HG03064 (cell line): Measurements from ENCODE around the gene PRRT2.
"Not testable (repeated sequence)": the region's sequence is repeated elsewhere in the genome, so short reads cannot be mapped to it uniquely, and the experiment has no call there.

Source experiments
- ATAC-seq: cut with Tn5 transposase; IDR thresholded peaks from one replicate; pipeline ENCODE4 v1.9.1; 2021; ENCODE audit warnings: low read depth; ENCODE audit not compliant: unreplicated experiment

The PRRT2 gene

DNA sequence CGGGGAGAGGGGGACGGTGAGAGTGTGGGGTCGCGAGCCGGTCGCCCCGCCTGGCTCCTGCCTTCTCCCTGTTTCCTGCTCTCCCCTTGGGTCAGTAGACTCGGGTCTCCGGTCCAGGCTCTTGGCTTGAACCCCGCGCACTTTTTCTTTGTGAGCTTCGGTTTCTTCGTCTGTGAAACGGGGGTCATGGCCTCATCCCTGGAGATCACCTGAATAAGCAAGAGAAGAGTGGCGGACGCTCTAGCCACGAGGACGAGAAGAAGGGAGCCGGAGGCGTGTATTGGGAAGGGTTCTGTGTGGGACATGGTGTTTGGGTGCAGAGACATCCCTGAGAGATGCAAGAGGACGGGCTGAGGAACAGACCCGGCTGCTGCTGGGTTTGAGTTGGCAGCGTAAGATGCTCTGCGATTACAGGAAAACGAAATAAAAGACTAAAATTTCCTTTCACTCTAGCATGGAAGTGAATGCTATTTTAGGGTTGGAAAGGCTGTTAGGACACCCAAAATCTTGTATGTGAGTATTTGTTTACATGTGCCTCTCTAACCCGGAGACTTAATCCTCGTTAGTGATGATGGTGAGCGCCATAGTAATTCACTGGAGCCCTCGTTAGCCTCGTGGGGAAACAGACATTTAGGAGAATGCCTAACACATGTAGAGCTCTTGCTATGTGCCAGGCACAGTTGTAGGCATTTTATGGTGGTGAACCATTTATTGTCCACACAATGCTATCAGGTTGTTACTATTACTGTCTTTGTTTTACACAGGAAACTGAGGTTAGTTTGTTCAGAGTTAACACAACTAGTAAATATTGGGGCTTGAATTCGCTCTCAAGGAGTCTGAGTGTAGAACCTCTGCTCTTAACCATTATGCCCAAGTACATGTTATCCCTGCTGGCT lies 20.8 kb upstream of the PRRT2 start:
- ATAC-seq = no peak

DNA sequence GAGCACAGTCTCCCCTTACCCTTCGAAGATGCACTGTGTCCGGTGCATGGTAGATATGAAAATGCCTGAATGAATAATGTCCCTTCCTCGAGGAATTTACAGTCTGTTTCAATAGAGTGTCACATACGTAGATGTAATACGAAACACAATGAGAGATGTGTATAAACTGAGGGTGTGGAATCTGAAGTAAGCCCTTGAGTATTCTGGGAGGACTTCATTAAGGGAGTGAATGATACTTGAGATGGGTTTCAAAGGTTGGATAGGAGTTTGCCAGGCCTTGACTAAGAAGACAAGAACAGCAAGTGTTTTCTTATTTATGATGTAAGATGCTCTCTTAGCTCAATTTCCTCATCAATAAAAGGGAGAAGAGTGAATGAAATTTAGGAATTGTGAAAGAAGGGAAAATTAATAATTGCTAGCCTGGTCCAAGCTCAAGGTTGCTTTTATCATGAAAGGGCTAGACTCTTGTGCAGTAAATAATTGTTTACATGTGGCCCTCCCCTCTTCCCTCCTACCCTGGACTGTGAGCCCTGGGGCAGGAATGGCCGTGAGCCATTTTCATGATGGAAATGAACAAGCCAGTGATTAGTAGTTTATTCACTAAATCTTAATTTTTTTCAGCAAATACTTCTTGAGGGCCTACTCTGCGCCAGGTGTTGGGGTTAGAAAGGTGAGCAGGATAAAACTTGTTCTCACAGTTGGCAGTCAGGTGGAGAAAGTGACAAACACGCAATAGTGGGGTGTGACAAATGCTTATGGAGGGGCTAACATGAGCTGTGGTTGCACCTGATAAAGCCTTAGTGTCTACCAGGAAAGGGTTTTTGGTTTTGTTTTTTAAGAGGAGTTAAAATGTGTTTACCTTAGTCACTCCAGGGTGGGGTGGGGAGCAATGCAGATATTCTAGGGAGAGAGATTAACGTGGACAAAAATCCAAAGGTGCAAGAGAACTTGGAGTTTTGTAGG lies 19.9 kb upstream of the PRRT2 start:
- no peak for ATAC-seq

GRCh38 chr16:29793153-29793552 lies 18.8 kb upstream of the PRRT2 start:
- not testable (repeated sequence) for ATAC-seq

- no peak for ATAC-seq
Measured at GRCh38 chr16:29794231-29794710, 17.7 kb upstream of the PRRT2 start.

DNA sequence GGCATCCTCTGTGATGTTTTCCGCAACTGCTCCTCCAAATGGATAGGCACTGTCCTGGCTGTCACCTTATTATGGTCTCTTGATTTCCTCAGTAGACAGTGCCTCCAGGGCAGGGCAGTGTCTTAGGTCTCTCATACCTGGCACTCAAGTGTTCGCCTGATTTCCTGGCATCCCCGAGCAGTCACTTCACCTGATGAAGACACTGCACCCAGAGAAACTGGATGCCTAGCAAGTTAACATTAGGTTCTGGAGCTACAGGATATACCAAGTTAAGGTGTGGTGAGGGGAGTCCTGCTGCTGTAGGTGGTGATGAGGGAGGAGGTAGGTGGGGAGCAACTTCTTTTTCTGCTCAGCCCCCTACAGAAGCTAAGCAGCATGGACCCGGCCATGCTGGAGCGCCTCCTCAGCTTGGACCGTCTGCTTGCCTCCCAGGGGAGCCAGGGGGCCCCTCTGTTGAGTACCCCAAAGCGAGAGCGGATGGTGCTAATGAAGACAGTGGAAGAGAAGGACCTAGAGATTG lies 9.5 kb upstream of the PRRT2 start:
- no peak for ATAC-seq

GRCh38 chr16:29804020-29804419 lies 8.0 kb upstream of the PRRT2 start:
- ATAC-seq = no peak

- no peak for ATAC-seq
Measured at GRCh38 chr16:29804455-29805231, 7.3 kb upstream of the PRRT2 start.

DNA sequence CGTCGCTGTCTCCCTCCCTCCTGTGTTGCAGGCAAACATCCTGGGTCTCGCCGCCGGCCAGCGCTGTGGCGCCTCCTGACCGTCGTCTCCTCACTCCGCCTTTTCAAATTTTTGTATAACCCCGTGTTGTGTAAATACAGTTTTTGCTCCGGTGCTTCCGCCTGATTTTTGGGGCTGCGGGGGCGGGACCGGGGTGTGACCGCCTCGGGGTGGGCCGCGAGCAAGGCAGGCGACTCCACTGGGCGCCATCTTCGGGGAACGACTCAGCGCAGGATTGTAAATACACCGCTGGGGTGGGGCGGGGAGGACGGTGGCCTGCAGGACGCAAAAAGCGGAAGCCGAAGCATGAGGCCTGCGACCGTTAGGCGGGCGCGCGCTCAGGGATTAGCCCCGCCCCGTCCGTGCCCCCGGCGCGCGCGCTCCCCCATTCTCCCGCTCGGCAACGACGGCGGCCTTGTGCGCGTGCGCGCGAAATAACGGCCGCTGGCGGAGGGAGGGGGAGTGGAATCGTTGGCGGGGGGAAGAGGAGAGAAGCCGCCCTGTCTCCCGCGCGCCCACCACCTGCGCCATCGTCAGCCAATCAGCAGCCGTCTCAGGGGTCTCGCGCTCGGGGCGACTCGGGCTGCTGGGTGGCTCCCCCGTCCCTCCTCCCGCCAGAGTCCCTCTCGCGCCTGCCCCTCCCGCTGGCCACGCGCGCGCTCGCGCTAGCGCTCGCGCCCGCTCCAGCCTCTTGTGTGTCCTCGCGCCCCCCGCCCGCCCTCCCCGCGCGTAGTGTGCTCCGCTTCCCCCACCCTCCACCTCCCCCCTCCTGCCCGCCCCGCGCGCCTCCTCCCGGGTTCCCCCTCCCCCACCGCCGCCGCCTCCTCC lies 6.5 kb upstream of the PRRT2 start:
- peak; percentile 40 for ATAC-seq

DNA sequence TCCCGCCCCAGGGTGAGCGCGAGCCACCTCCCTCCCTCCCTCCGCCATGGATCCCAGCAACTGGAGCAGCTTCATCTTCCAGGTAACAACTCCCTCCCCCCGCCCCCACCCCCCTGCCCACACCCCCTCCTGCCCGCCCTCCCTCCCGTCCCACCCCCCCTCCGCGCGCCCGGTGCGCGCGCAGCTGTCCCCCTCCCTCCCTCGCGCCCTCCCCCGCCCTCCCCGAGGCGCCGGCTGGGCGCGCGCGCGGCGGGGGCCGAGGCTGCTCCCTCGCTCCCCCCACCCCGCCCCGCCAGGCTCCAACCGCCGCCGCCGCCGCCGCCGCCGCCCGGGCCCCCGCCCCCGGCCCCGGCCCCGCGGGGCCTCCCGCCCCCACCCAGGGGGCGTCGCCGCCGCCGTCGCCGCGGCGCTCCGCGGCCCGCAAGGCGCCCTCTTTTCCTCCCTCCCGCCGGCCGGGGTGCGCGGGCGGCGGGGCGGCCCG lies 5.9 kb upstream of the PRRT2 start, which contains the start of gene MAZ:
TSS of gene MAZ (plus strand) at position 431 of the 481 bp plus-strand sequence. CDS start 173 bp downstream, outside the sequence.
- no peak for ATAC-seq

- no peak for ATAC-seq
Measured at GRCh38 chr16:29806641-29807425, 5.2 kb upstream of the PRRT2 start.

DNA sequence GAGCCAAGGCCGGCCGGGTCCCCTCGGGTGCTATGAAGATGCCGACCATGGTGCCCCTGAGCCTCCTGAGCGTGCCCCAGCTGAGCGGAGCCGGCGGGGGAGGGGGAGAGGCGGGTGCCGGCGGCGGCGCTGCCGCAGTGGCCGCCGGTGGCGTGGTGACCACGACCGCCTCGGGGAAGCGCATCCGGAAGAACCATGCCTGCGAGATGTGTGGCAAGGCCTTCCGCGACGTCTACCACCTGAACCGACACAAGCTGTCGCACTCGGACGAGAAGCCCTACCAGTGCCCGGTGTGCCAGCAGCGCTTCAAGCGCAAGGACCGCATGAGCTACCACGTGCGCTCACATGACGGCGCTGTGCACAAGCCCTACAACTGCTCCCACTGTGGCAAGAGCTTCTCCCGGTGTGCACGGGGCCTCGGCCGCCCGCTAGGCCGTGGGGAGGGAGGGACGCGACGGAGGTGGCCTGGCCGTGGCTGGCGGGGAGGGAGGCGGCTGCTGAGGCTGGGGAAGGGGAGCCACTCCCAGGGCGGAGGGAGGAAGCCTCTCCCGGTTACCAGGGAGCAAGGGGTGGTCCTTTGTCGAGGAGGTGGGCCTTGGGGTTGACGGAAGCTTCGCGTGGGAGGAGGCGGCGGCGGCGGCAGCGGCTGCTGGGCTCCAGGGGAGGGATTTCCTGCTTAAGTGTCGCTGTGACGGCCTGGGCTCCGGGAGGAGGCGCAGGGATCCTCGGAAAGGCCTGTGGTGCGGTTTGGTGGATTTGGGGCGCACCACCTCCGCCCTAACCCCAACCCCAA lies 4.4 kb upstream of the PRRT2 start:
- ATAC-seq = no peak

DNA sequence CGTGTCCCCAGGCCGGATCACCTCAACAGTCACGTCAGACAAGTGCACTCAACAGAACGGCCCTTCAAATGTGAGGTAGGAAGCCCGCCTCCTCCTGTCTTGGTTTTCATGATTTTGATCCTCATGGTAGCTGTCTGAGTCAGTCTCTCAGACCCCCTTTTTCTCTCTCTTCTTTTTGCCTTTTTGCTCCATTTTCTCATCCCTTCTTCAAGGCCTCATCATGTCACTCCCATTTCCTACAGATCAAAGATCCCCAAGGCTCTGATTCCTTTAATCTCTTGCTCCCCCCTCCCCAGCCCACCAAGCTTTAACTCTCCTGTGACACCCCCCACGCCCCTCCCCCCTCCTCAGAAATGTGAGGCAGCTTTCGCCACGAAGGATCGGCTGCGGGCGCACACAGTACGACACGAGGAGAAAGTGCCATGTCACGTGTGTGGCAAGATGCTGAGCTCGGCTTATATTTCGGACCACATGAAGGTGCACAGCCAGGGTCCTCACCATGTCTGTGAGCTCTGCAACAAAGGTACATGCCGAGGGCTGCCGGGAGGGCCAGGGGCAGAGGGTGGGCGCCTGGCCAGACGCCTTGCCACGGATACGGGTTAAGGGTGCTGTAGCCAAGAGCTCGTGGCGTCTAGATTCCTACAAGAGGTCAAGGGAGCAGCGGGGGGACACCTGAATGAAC lies 3.6 kb upstream of the PRRT2 start:
- ATAC-seq = no peak

DNA sequence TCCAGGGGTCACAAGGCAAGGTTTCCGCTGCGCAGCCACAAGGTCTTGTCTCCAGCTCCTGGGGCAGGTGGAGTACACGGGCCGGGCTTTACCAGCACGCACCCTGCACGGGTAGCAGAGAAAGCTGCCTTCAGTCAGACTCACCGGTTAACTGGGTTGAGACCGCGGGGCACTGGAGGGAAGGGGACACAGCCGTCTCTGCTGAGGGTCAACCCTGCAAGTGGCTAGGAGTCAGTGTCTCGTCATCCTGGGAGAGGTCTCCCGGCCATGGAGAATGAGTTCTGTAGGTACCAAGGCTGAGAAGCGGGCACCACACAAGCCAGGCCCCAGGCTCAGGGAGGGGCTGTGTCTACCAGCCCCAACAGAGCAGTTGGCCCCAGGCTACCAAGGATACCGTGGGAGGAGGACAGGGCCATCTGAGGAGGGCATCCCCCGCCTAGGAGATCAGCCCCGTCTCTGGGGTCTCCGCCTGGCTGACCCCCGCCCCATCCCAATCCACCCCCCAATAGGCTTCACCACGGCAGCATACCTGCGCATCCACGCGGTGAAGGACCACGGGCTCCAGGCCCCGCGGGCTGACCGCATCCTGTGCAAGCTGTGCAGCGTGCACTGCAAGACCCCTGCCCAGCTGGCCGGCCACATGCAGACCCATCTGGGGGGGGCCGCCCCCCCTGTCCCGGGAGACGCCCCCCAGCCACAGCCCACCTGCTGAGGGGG lies 2.8 kb upstream of the PRRT2 start:
- ATAC-seq = no peak

- no peak for ATAC-seq
Measured at GRCh38 chr16:29809850-29810698, 1.9 kb upstream of the PRRT2 start.

DNA sequence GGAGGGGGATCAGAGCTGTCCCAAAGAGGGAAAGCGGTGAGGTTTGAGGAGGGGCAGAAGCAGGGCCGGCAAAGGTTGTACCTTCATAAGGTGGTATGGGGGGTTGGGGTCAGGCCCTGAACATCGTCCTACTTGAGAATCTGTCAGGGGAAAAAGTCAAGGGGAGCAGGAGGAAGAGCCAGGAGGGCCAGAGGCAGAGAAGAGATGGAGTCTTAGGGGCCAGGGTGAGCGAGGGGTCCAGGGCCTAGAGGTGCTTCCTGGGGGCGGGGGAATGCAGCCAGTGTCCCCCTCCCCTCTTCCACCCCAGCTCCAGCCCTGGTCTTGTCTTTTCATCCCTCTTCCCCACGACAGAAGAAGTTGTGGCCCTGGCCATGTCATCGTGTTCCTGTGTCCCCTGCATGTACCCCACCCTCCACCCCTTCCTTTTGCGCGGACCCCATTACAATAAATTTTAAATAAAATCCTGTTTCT lies 1.3 kb upstream of the PRRT2 start:
- ATAC-seq = no peak
